ENCODE results near the gene FBRS. TPM values are rescaled to one million over a fixed set of nuclear protein-coding genes. Genes with fewer than 3 reads are reported as not detected.
"Not testable (repeated sequence)": the region's sequence is repeated elsewhere in the genome, so short reads cannot be mapped to it uniquely, and the experiment has no call there.

FBRS gene
- total RNA-seq: 8.2 TPM

- peak; percentile 99 for FAIRE-seq
Measured at GRCh38 chr16:30657866-30658730, at the start of gene FBRS. TSS of gene FBRS (plus strand) at chr16:30658431. CDS start at chr16:30659519, 1,088 bp downstream.

GRCh38 chr16:30609002-30609925, 49.0 kb upstream of the FBRS start:
- FAIRE-seq: no peak
- peak; percentile 52 to 54 for DNase-seq (ENCODE audit: low spot score in 2 of 2)

More at GRCh38 chr16:30657866-30658730, at the start of gene FBRS:
- DNase-seq (ENCODE audit: low spot score in 2 of 2): peak; percentile 95 to 98

GRCh38 chr16:30609926-30610839, 48.0 kb upstream of the FBRS start, which contains the start of gene ZNF689:
TSS of gene ZNF689 (minus strand) at chr16:30610389. CDS start at chr16:30610041, 348 bp downstream.
- DNase-seq (ENCODE audit: low spot score in 2 of 2) (peak; percentile 95 to 96), FAIRE-seq (no peak)

- FAIRE-seq (no peak), DNase-seq (ENCODE audit: low spot score in 2 of 2) (no peak)
Measured at GRCh38 chr16:30615358-30616091, 42.7 kb upstream of the FBRS start.

- no peak for FAIRE-seq
- DNase-seq (ENCODE audit: low spot score in 2 of 2): no peak
Measured at GRCh38 chr16:30619202-30619601, 39.0 kb upstream of the FBRS start.

GRCh38 chr16:30619638-30620037, 38.6 kb upstream of the FBRS start:
- DNase-seq (ENCODE audit: low spot score in 2 of 2): no peak
- FAIRE-seq: no peak

- DNase-seq (ENCODE audit: low spot score in 2 of 2): no peak
- FAIRE-seq: no peak
Measured at GRCh38 chr16:30620169-30620568, 38.1 kb upstream of the FBRS start.

GRCh38 chr16:30621765-30622164, 36.5 kb upstream of the FBRS start:
- DNase-seq (ENCODE audit: low spot score in 2 of 2) (no peak), FAIRE-seq (no peak)

- DNase-seq (ENCODE audit: low spot score in 2 of 2): no peak
- no peak for FAIRE-seq
Measured at GRCh38 chr16:30622455-30623032, 35.7 kb upstream of the FBRS start.

- no peak for DNase-seq (ENCODE audit: low spot score in 2 of 2)
- FAIRE-seq: no peak
Measured at GRCh38 chr16:30623536-30624283, 34.5 kb upstream of the FBRS start.

GRCh38 chr16:30626236-30626635, 32.0 kb upstream of the FBRS start:
- DNase-seq (ENCODE audit: low spot score in 2 of 2) (no peak), FAIRE-seq (no peak)

GRCh38 chr16:30628628-30629540, 29.3 kb upstream of the FBRS start:
- DNase-seq (ENCODE audit: low spot score in 2 of 2) (peak in 1 of 2 donors; percentile 69), FAIRE-seq (no peak)

- not testable (repeated sequence) for FAIRE-seq; DNase-seq (ENCODE audit: low spot score in 2 of 2)
Measured at GRCh38 chr16:30632454-30632853, 25.8 kb upstream of the FBRS start.

GRCh38 chr16:30633526-30633925, 24.7 kb upstream of the FBRS start:
- FAIRE-seq (no peak), DNase-seq (ENCODE audit: low spot score in 2 of 2) (no peak)

- FAIRE-seq (no peak), DNase-seq (ENCODE audit: low spot score in 2 of 2) (no peak)
Measured at GRCh38 chr16:30636599-30636998, 21.6 kb upstream of the FBRS start.

GRCh38 chr16:30637139-30637538, 21.1 kb upstream of the FBRS start:
- DNase-seq (ENCODE audit: low spot score in 2 of 2); FAIRE-seq: not testable (repeated sequence)

GRCh38 chr16:30637944-30638343, 20.3 kb upstream of the FBRS start:
- FAIRE-seq: no peak
- no peak for DNase-seq (ENCODE audit: low spot score in 2 of 2)

Data from frontal cortex (tissue), 4 donors.